ENCODE measurements around the gene CARD11. TPM values are rescaled to one million over a fixed set of nuclear protein-coding genes. Genes with fewer than 3 reads are reported as not detected.

The CARD11 gene
- total RNA-seq, 1 donor from 2014 or later = 1.7 TPM

GRCh38 chr7:2978408-2978807 is 65.3 kb downstream of the CARD11 start:
- H3K9me3 Mint-ChIP-seq (ENCODE audit: low read depth) = no peaks in the 10 kb centered on the region
- no peak overlapping the region for H3K4me3 Mint-ChIP-seq (ENCODE audit: unreplicated experiment)

GRCh38 chr7:2975821-2976371 is 67.8 kb downstream of the CARD11 start:
- peak; percentile 28 for DNase-seq (ENCODE audit: low spot score)
- H3K27me3 Mint-ChIP-seq (ENCODE audit: low read depth) = peaks cover 19% of the 10 kb centered on the region
- H3K9me3 Mint-ChIP-seq (ENCODE audit: low read depth) = no peaks in the 10 kb centered on the region
- no peaks in the 10 kb centered on the region for H3K4me1 Mint-ChIP-seq (ENCODE audit: low read depth)
- TF ChIP-seq, protein P1, sequence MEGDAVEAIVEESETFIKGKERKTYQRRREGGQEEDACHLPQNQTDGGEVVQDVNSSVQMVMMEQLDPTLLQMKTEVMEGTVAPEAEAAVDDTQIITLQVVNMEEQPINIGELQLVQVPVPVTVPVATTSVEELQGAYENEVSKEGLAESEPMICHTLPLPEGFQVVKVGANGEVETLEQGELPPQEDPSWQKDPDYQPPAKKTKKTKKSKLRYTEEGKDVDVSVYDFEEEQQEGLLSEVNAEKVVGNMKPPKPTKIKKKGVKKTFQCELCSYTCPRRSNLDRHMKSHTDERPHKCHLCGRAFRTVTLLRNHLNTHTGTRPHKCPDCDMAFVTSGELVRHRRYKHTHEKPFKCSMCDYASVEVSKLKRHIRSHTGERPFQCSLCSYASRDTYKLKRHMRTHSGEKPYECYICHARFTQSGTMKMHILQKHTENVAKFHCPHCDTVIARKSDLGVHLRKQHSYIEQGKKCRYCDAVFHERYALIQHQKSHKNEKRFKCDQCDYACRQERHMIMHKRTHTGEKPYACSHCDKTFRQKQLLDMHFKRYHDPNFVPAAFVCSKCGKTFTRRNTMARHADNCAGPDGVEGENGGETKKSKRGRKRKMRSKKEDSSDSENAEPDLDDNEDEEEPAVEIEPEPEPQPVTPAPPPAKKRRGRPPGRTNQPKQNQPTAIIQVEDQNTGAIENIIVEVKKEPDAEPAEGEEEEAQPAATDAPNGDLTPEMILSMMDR (IDR thresholded peaks at IDR 0.05) = no peak
- H3K4me3 Mint-ChIP-seq (ENCODE audit: unreplicated experiment) = no peak overlapping the region
- H3K27ac Mint-ChIP-seq (ENCODE audit: unreplicated experiment) = no peak overlapping the region
- H3K36me3 Mint-ChIP-seq (ENCODE audit: low read depth) = no peaks in the 10 kb centered on the region

More at GRCh38 chr7:2978408-2978807, 65.3 kb downstream of the CARD11 start:
- Mint-ChIP-seq H3K36me3 (ENCODE audit: low read depth) (no peaks in the 10 kb centered on the region), H3K27ac (ENCODE audit: unreplicated experiment) (no peak overlapping the region), H3K27me3 (ENCODE audit: low read depth) (peaks cover 15% of the 10 kb centered on the region), H3K4me1 (ENCODE audit: low read depth) (no peaks in the 10 kb centered on the region)
- DNase-seq (ENCODE audit: low spot score) = peak; percentile 74
- TF ChIP-seq, protein P1 (IDR thresholded peaks at IDR 0.05) = no peak

DNA sequence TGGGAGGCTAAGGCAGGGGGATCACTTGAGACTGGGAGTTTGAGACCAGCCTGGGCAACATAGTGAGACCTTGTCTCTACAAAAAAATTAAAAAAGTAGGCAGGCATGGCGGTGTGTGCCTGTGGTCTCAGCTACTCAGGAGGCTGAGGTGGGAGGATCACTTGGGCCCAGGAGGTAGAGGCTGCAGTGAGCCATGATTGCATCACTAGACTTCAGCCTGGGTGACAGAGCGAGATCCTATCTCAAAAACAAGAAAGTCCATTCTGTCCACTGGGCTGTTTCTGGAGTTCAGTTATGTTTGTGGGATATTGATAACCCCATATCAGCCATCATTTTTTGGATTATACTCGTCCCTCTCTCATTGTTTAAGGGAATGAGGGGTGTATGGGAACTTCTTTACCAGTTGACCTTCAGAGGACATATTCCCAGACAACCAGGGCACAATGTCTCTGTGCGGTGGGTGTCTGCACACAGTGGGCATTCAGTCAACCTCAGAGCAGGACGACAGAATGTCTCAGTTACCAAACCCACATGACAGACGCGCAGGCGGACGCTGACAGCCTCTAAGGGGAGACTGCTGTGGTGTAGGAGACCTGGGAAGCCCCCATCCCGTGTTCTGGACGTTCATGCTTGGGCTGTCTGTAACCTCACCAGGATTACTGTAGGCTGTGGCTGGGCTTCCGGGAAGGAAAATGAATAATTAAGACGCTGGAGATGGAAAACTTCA is 69.4 kb downstream of the CARD11 start:
- TF ChIP-seq, protein P1 (IDR thresholded peaks at IDR 0.05) = no peak
- Mint-ChIP-seq H3K27ac (ENCODE audit: unreplicated experiment) (no peak overlapping the region), H3K27me3 (ENCODE audit: low read depth) (peaks cover 18% of the 10 kb centered on the region), H3K36me3 (ENCODE audit: low read depth) (no peaks in the 10 kb centered on the region), H3K4me1 (ENCODE audit: low read depth) (no peaks in the 10 kb centered on the region), H3K9me3 (ENCODE audit: low read depth) (no peaks in the 10 kb centered on the region), H3K4me3 (ENCODE audit: unreplicated experiment) (no peak overlapping the region)
- peak; percentile 52 for DNase-seq (ENCODE audit: low spot score)

GRCh38 chr7:2972835-2973161 is 70.9 kb downstream of the CARD11 start:
- Mint-ChIP-seq H3K4me3 (ENCODE audit: unreplicated experiment) (no peak overlapping the region), H3K36me3 (ENCODE audit: low read depth) (no peaks in the 10 kb centered on the region), H3K27ac (ENCODE audit: unreplicated experiment) (no peak overlapping the region), H3K27me3 (ENCODE audit: low read depth) (peaks cover 12% of the 10 kb centered on the region), H3K9me3 (ENCODE audit: low read depth) (no peaks in the 10 kb centered on the region), H3K4me1 (ENCODE audit: low read depth) (no peaks in the 10 kb centered on the region)
- no peak for DNase-seq (ENCODE audit: low spot score)
- TF ChIP-seq, protein P1 (IDR thresholded peaks at IDR 0.05) = no peak

- peaks cover 12% of the 10 kb centered on the region for H3K27me3 Mint-ChIP-seq (ENCODE audit: low read depth)
- DNase-seq (ENCODE audit: low spot score) = peak; percentile 14
- no peaks in the 10 kb centered on the region for H3K9me3 Mint-ChIP-seq (ENCODE audit: low read depth)
Measured at GRCh38 chr7:2971914-2972834, 71.5 kb downstream of the CARD11 start.

More at GRCh38 chr7:2971914-2972834, 71.5 kb downstream of the CARD11 start:
- no peaks in the 10 kb centered on the region for H3K4me1 Mint-ChIP-seq (ENCODE audit: low read depth)
- H3K36me3 Mint-ChIP-seq (ENCODE audit: low read depth) = no peaks in the 10 kb centered on the region
- H3K27ac Mint-ChIP-seq (ENCODE audit: unreplicated experiment) = no peak overlapping the region
- TF ChIP-seq, protein P1 (IDR thresholded peaks at IDR 0.05) = no peak
- H3K4me3 Mint-ChIP-seq (ENCODE audit: unreplicated experiment) = no peak overlapping the region

Measured in chondrocyte (in vitro differentiated cells).